ENCODE data around the gene ADCY7. TPM values are rescaled to one million over a fixed set of nuclear protein-coding genes. Genes with fewer than 3 reads are reported as not detected.
A peak's percentile ranks its signal among the peaks of the same experiment; 100 is the strongest.

The ADCY7 gene
- total RNA-seq, 2 donors from 2014 or later, result 30.1 to 37.2 TPM

DNA sequence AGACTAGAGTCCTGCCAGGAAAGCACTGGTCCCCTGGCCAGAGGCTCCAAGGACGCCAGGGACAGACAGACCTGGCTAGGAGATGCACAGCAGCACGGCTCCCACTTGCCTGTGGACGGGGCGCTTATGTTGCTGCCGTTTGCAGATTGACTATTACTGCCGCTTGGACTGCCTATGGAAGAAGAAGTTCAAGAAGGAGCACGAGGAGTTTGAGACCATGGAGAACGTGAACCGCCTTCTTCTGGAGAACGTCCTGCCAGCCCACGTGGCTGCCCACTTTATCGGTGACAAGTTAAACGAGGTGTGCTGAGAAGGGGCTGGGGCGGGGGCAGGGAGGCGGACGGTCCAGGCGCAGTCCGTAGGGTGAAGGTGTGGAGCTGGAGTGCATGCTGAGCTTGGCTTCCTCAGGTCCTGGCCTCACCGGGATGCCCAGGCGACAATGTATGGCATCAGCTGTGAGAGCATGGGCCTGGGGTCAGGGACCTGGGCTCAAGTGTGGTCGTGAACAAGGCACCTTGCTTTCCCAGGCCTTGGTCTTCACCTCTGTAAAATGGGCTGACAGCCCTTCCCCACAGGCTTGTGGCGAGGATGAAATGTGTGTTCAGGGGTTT lies 45.6 kb downstream of the ADCY7 start:
- Mint-ChIP-seq H3K27me3 (ENCODE audit: insufficient read depth) (no peaks in the 10 kb centered on the region), H3K9me3 (no peaks in the 10 kb centered on the region), H3K4me3 (no peak overlapping the region), H3K4me1 (peaks cover 32% of the 10 kb centered on the region), H3K27ac (peak overlapping the region; percentile 75), H3K36me3 (ENCODE audit: low read depth) (peaks cover 40% of the 10 kb centered on the region)
- no peaks in the 10 kb centered on the region for H3K9me3 ChIP-seq (ENCODE audit: control insufficient read depth, low read length)
- H3K27ac ChIP-seq (ENCODE audit: low read depth, low read length), result no peak overlapping the region
- H3K4me3 ChIP-seq (ENCODE audit: low read length), result no peak overlapping the region
- peaks cover 42% of the 10 kb centered on the region for H3K36me3 ChIP-seq (ENCODE audit: control insufficient read depth, insufficient read depth, low read length)
- TF ChIP-seq, protein P1, sequence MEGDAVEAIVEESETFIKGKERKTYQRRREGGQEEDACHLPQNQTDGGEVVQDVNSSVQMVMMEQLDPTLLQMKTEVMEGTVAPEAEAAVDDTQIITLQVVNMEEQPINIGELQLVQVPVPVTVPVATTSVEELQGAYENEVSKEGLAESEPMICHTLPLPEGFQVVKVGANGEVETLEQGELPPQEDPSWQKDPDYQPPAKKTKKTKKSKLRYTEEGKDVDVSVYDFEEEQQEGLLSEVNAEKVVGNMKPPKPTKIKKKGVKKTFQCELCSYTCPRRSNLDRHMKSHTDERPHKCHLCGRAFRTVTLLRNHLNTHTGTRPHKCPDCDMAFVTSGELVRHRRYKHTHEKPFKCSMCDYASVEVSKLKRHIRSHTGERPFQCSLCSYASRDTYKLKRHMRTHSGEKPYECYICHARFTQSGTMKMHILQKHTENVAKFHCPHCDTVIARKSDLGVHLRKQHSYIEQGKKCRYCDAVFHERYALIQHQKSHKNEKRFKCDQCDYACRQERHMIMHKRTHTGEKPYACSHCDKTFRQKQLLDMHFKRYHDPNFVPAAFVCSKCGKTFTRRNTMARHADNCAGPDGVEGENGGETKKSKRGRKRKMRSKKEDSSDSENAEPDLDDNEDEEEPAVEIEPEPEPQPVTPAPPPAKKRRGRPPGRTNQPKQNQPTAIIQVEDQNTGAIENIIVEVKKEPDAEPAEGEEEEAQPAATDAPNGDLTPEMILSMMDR (conservative IDR thresholded peaks at IDR 0.05), result no peak
- no peak overlapping the region for H3K9ac ChIP-seq (ENCODE audit: extremely low read depth, low read length, poor library complexity, severe bottlenecking)
- DNase-seq, result peak; percentile 50
- H3K4me1 ChIP-seq (ENCODE audit: control insufficient read depth, insufficient read depth, low read length), result peaks cover 34% of the 10 kb centered on the region
- H3K27me3 ChIP-seq (ENCODE audit: control insufficient read depth, insufficient read depth, low read length, poor library complexity, severe bottlenecking), result no peaks in the 10 kb centered on the region
- 95% methylated on average over 15 to 22 of the region's 22 CpGs for WGBS, 2 experiments (ENCODE audit: insufficient coverage in 1 of 2, insufficient read length in 1 of 2)

DNA sequence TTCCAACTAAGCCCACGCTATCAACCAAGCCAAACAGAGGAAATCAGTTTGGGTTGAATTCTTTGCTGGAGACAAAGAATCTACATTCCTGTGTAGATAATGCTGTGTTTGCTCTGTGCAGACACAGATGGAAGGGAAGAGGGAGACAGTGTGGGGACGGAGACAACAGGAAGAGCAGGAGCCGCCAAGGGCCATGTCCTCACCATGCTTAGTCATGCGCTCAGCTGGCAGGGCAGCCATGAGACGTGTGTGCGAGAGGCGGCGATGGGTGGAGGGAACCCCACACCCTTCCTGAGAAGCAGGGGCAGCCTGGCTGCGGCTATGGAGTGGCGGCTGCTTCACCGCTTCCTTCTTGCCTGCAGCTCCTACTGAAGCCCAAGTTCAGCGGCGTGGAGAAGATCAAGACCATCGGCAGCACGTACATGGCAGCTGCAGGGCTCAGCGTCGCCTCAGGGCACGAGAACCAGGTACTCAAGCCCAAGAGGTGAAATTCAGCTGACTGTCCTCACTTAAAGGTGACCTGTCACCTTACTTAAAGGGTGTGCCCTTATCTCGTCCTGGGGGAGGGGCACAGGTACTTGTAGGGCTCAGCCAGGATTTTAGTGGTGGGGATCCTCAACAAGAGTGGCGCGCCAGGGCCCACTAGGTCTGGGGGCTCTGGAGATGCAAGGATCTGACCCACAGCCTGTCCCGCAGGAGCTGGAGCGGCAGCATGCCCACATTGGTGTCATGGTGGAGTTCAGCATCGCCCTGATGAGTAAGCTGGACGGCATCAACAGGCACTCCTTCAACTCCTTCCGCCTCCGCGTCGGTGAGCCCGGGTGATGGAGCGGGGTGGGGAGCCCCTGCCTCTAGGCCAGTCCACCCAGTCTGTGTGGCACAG lies 47.5 kb downstream of the ADCY7 start:
- Mint-ChIP-seq H3K36me3 (ENCODE audit: low read depth) (peaks cover 51% of the 10 kb centered on the region), H3K4me1 (peaks cover 40% of the 10 kb centered on the region), H3K9me3 (no peaks in the 10 kb centered on the region), H3K27me3 (ENCODE audit: insufficient read depth) (no peaks in the 10 kb centered on the region), H3K27ac (peak overlapping the region; percentile 99), H3K4me3 (peak overlapping the region; percentile 33)
- Histone ChIP-seq H3K27ac (ENCODE audit: low read depth, low read length) (peak overlapping the region; percentile 25), H3K9ac (ENCODE audit: extremely low read depth, low read length, poor library complexity, severe bottlenecking) (peak overlapping the region; percentile 59), H3K9me3 (ENCODE audit: control insufficient read depth, low read length) (no peaks in the 10 kb centered on the region), H3K36me3 (ENCODE audit: control insufficient read depth, insufficient read depth, low read length) (peaks cover 59% of the 10 kb centered on the region), H3K4me3 (ENCODE audit: low read length) (peak overlapping the region; percentile 46), H3K27me3 (ENCODE audit: control insufficient read depth, insufficient read depth, low read length, poor library complexity, severe bottlenecking) (no peaks in the 10 kb centered on the region), H3K4me1 (ENCODE audit: control insufficient read depth, insufficient read depth, low read length) (peaks cover 34% of the 10 kb centered on the region)
- DNase-seq, result peak; percentile 60
- WGBS, 2 experiments (ENCODE audit: insufficient coverage in 1 of 2, insufficient read length in 1 of 2), result 88 to 92% methylated on average over 29 to 31 of the region's 31 CpGs
- TF ChIP-seq, protein P1 (conservative IDR thresholded peaks at IDR 0.05), result no peak

DNA sequence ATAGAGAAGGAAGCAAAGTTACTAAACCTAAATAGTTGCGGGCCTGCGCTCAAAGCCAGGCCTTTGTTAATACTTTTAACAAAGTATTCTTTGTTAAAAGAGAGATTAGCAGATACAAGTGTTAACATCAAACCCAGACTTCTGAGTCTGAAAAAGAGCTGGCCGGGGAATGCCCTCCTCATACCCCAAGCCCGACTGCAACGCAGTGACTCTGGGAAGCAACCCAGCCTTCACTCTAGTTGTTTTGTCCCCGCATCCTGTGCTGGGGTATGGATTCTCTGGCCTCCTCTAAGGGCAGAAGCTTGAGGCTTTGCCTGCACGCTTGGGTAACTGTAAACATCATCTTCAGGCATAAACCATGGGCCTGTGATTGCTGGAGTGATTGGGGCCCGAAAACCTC lies 48.3 kb downstream of the ADCY7 start:
- WGBS, 2 experiments (ENCODE audit: insufficient coverage in 1 of 2, insufficient read length in 1 of 2), result 93% methylated on average over 5 to 8 of the region's 8 CpGs
- Mint-ChIP-seq H3K4me1 (peaks cover 40% of the 10 kb centered on the region), H3K9me3 (no peaks in the 10 kb centered on the region), H3K36me3 (ENCODE audit: low read depth) (peaks cover 55% of the 10 kb centered on the region), H3K4me3 (no peak overlapping the region), H3K27me3 (ENCODE audit: insufficient read depth) (no peaks in the 10 kb centered on the region), H3K27ac (peak overlapping the region; percentile 99)
- Histone ChIP-seq H3K4me3 (ENCODE audit: low read length) (no peak overlapping the region), H3K9me3 (ENCODE audit: control insufficient read depth, low read length) (no peaks in the 10 kb centered on the region), H3K27me3 (ENCODE audit: control insufficient read depth, insufficient read depth, low read length, poor library complexity, severe bottlenecking) (no peaks in the 10 kb centered on the region), H3K9ac (ENCODE audit: extremely low read depth, low read length, poor library complexity, severe bottlenecking) (no peak overlapping the region), H3K4me1 (ENCODE audit: control insufficient read depth, insufficient read depth, low read length) (peaks cover 34% of the 10 kb centered on the region), H3K36me3 (ENCODE audit: control insufficient read depth, insufficient read depth, low read length) (peaks cover 67% of the 10 kb centered on the region), H3K27ac (ENCODE audit: low read depth, low read length) (no peak overlapping the region)
- DNase-seq, result no peak
- TF ChIP-seq, protein P1 (conservative IDR thresholded peaks at IDR 0.05), result no peak
